NCI-H2227 (cell line): ENCODE measurements around the gene UBXN1.
"Not testable (repeated sequence)": the region's sequence is repeated elsewhere in the genome, so short reads cannot be mapped to it uniquely, and the experiment has no call there.

ENCODE experiments used
- DNase-seq: peaks from one replicate; lab custom pipeline; 2025; ENCODE audit not compliant: unreplicated experiment; lab: John Stamatoyannopoulos, UW

UBXN1 gene

GRCh38 chr11:62708793-62709192 lies 29.9 kb upstream of the UBXN1 start:
- no peak for DNase-seq

DNA sequence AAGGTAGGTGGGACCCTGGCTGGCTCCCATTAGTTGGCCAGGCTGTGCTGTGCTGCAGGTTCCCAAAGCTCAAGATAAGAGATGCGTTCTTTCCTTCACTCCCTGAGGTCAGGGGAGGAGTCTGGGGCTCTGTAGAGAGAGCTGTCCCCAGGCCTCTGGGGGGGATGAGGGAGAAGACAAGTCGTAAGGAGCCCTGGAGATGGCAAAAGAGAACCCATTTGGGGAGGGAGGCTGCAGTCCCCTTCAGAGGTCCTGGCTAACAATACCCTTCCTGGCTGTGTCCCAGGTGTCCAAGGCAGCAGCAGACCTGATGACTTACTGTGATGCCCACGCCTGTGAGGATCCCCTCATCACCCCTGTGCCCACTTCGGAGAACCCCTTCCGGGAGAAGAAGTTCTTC lies 29.5 kb upstream of the UBXN1 start:
- DNase-seq = peak; percentile 27

- DNase-seq = peak; percentile 98
These were observed 28.5 kb upstream of the UBXN1 start, which contains the start of the genes BSCL2 and GNG3 for GRCh38 chr11:62707277-62707861. Gene BSCL2, minus strand, starts transcription at chr11:62707424. Its CDS starts 229 bp downstream, at chr11:62707195. Gene GNG3, plus strand, starts transcription at chr11:62707676. Its CDS starts 620 bp downstream, at chr11:62708296.

DNA sequence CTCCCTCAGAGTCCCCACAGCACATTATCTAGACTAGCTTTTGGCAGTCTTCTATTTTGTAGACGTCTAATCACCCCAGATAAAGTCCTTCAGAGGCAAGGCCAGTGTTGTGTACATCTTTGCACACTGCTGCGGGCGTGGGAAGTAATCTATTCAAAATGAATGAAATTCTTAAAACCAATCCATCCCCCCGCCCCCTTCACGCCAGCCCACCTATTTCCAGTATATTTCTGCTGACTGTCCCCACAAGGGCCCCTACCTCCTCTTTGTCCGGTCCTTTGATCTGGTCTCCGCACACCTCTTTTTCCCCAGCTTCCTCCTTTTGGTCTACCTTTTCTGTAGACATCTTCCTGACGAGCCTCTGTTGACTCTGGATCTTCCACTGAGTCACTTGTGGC lies 28.0 kb upstream of the UBXN1 start:
- DNase-seq = no peak

DNA sequence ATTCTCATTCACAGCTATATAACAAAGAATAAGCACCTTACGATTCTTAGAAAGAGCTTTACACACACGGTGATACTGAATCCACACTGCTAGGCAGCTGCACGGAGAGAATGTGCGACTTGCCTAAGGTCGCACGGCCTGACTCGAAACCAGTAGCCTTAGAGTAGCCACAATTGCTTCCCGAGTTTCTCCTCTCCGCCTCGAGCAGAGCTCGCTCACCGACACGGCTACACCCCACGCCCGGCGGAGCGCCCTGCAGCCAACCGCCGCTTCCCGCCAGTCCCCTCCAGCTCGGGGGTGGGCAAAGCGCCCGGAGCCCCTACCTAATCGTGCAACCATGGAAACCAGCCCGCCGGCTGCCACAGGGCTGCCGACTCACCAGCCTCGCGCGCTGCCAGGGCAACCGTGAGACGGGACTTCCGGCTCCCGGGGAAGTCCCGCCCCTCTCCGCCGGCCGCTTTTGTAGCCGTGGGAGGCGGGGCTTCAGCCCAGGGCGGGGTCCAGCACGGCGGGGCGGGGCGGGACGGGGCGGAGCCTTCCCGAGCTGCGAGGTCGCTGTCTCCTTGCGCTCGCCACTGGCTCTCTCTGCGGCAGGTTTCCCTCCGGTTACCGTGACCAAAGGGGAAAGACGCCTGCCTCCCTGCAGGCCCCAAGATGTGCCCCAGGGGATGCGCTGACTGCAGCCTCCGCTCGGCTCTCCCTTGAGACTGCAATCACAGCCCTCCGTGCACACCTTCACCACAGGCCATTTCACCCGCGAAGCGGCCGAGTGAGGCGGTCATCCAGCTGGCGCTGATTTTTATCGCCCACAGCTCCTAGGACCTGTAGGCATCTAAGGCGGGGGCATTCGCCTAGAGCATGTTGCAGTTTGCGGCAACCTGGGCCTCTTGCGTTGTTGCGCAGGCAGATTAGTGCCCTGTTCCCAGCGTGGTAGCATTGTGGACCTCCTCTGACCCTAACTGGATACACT lies 27.3 kb upstream of the UBXN1 start:
- peak; percentile 98 for DNase-seq

- DNase-seq = peak; percentile 33
These were observed 26.5 kb upstream of the UBXN1 start for GRCh38 chr11:62705413-62705812.

- DNase-seq = not testable (repeated sequence)
These were observed 25.0 kb upstream of the UBXN1 start for GRCh38 chr11:62703921-62704320.

DNA sequence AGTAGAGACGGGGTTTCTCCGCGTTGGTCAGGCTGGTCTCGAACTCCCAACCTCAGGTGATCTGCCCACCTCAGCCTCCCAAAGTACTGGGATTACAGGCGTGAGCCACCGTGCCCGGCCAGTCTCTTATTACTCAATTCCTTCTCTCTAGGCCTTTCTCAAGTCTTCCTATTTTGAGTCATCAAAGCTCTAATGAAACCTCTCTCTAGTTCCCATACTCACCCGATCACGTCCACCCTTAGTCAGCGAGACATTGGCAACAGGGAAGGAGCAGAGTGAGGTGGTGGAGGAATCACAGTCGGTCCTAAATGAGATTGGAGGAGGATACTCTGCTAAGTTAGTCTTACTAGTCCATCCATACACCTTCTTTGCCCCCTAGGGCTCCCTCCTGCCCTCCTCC lies 23.4 kb upstream of the UBXN1 start:
- DNase-seq = no peak

- peak; percentile 79 for DNase-seq
These were observed 15.7 kb upstream of the UBXN1 start for GRCh38 chr11:62694455-62695167.

- DNase-seq = not testable (repeated sequence)
These were observed 14.8 kb upstream of the UBXN1 start for GRCh38 chr11:62693624-62694023.

- DNase-seq = peak; percentile 20
These were observed 10.7 kb upstream of the UBXN1 start, which contains the start of gene LRRN4CL for GRCh38 chr11:62689421-62690183. Gene LRRN4CL, minus strand, starts transcription at chr11:62689530. Its CDS starts 1,022 bp downstream, at chr11:62688508.

DNA sequence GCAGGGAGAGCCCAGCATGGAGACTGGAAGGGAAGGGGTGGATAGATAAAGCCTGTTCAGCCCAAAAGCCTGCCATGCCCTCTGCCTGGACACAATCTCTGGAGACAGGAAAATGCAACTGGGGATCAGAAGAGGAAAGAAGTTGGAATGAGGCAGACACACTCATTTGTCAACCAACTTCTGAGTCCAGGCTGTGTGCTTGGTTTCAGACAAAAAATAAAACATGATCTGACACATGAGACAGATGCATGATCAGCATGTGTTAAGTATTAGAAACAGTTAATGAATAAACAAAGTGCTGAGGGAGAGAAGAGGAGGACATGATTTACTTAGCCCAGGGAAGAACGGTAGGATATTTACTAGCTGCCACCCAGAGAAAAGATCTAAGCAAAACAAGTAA lies 9.6 kb upstream of the UBXN1 start:
- DNase-seq = no peak

GRCh38 chr11:62687508-62688396 lies 8.9 kb upstream of the UBXN1 start:
- no peak for DNase-seq

DNA sequence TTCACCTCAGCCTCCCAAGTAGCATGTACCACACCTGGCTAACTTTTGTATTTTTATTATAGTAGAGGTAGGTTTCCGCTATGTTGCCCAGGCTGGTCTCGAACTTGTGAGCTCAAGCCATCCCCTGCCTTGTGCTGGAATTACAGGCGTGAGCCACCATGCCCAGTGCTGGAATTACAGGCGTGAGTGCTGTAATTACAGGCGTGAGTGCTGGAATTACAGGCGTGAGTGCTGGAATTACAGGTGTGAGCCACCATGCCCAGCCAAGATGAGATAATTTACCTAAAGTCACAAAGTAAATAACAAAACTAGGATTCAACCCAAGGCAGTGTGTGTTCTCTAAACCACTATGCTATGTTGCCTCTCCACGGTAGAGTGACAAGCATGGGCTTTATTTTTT lies 3.6 kb upstream of the UBXN1 start:
- peak; percentile 66 for DNase-seq

DNA sequence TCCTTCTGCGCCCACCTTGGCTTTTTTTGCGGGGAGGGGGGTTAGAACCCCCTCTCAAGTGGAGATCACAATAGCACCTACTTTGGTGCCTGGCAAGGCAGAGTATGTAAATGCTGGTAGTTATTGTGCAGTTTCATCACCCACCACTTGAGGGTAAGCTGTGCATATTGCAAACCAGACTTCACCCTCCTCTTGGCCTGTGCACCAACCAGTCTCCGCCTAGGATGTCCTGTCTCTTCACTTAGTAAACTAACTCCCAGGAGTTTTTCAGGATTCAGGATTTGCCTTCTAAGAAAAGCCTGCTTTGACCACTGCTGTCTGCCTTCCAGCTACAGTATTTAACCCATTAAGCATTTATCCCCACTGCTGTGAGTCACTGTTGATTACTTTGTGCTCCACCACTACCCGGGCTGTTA lies 2.0 kb upstream of the UBXN1 start:
- peak; percentile 50 for DNase-seq

DNA sequence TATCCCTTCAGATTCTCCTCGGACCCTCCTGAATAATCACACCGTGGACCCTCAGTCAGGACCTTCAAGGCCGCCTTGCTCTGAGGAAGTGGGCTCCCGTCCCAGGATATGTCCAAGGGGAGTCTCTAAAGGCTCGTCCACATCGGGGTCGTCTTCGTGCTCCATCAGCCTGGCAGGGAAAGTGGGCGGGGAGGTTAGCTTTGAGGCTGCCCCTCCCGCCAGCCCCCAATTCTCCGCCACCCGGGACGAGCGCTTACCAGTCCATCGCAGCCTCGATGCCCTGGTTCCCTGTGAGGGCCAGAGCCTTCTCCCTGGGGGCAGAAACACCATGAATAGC lies 472 bp downstream of the UBXN1 start:
- no peak for DNase-seq

DNA sequence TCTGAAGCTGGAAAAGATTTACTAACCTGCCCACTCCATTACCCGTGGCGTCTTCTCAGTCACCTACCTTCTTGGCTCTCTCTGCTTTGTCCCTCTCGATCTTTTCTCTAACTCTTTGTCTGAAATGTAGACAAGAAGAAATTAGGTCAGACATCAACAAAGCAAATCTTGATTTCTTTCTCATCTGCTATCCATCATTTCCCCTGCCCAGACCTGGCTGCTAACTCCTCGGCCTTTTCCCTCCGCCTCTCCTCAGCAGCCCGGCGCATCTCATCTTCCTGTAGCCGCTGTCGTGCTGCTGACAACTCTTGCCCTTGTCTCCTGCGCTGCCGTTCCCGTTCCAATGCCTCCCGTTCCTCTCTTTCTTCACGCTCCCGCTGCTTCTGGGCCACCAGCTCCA lies 1.2 kb downstream of the UBXN1 start:
- no peak for DNase-seq

- no peak for DNase-seq
These were observed 1.7 kb downstream of the UBXN1 start for GRCh38 chr11:62677156-62677555.

- peak; percentile 21 for DNase-seq
These were observed 2.2 kb downstream of the UBXN1 start for GRCh38 chr11:62676698-62677097.

GRCh38 chr11:62675415-62675814 lies 3.5 kb downstream of the UBXN1 start:
- not testable (repeated sequence) for DNase-seq
